Fibroblast of lung (primary cell): ENCODE data around the gene TNS1. TPM values are rescaled to one million over a fixed set of nuclear protein-coding genes. Genes with fewer than 3 reads are reported as not detected.

Experiments used
- DNase-seq, 2 donors: peaks; one replicate each; pipeline versions ENCODE4 v3.0.0 to v3.0.0-alpha.2; 2010; ENCODE audit warnings: low read depth in 2 of 2
- H2AFZ ChIP-seq: 2 replicates; pipeline ENCODE4 v1.5.1; 2012; ENCODE audit warnings: low read length, control low read depth, inconsistent platforms
- H3K27ac ChIP-seq: 2 replicates; pipeline ENCODE4 v1.5.1; 2011; ENCODE audit warnings: low read length, control low read depth; ENCODE audit not compliant: insufficient read depth
- H3K27me3 ChIP-seq: 2 replicates; pipeline ENCODE4 v1.5.1; 2011; ENCODE audit warnings: mild to moderate bottlenecking, low read length; ENCODE audit not compliant: control insufficient read depth, insufficient read depth
- H3K36me3 ChIP-seq: 2 replicates; pipeline ENCODE4 v1.5.1; 2011; ENCODE audit warnings: low read length; ENCODE audit not compliant: control insufficient read depth, insufficient read depth
- H3K4me1 ChIP-seq: 2 replicates; pipeline ENCODE4 v1.5.1; 2011; ENCODE audit warnings: low read length; ENCODE audit not compliant: control insufficient read depth, insufficient read depth; ENCODE audit errors: extremely low read depth
- H3K4me2 ChIP-seq: 2 replicates; pipeline ENCODE4 v1.5.1; 2011; ENCODE audit warnings: low read length, control low read depth; ENCODE audit not compliant: insufficient read depth; ENCODE audit errors: extremely low read depth
- H3K4me3 ChIP-seq, 4 experiments: fragments of 200-600 bp in 1 of 4; sonication (generic) in 1 of 4; replicated peaks in 1 of 4; 2 replicates each; pipeline ENCODE4 v1.5.1; 2011 to 2016; ENCODE audit warnings: low read length in 4 of 4, low read depth in 3 of 4, mild to moderate bottlenecking in 3 of 4, control low read depth in 2 of 4, inconsistent platforms in 1 of 4, mixed read lengths in 1 of 4; ENCODE audit not compliant: insufficient read depth in 1 of 4; ENCODE audit errors: control extremely low read depth in 1 of 4
- H3K79me2 ChIP-seq: 2 replicates; pipeline ENCODE4 v1.5.1; 2012; ENCODE audit warnings: mild to moderate bottlenecking, low read length, inconsistent platforms; ENCODE audit not compliant: control insufficient read depth, insufficient read depth
- H3K9ac ChIP-seq: 2 replicates; pipeline ENCODE4 v1.5.1; 2011; ENCODE audit warnings: mild to moderate bottlenecking, low read length, control low read depth; ENCODE audit not compliant: insufficient read depth
- H3K9me3 ChIP-seq: 2 replicates; pipeline ENCODE4 v1.5.1; 2012; ENCODE audit warnings: low read depth, low read length; ENCODE audit not compliant: control insufficient read depth, insufficient read depth
- H4K20me1 ChIP-seq: 2 replicates; pipeline ENCODE4 v1.5.1; 2011; ENCODE audit warnings: low read length; ENCODE audit not compliant: control insufficient read depth, insufficient read depth; ENCODE audit errors: extremely low read depth
- CTCF ChIP-seq, 2 donors: IDR thresholded peaks in 1 of 2; conservative IDR thresholded peaks in 1 of 2; 1 replicate in 1 of 2; 2 replicates in 1 of 2; pipeline ENCODE4 v1.5.1; 2011 to 2012; ENCODE audit warnings: low read length in 2 of 2, control low read depth in 1 of 2, inconsistent platforms in 1 of 2, low read depth in 1 of 2, mild to moderate bottlenecking in 1 of 2
- EZH2 ChIP-seq: IDR thresholded peaks from 2 replicates; pipeline ENCODE4 v1.5.1; 2012; ENCODE audit warnings: low read length, control low read depth, mild to moderate bottlenecking; ENCODE audit errors: missing control alignments
- polyA plus RNA-seq, 2 donors: library from polyadenylated mRNA; depleted of rRNA in 1 of 2; stranded (reverse) in 1 of 2; unstranded in 1 of 2; fragments of >200 nt; gene quantifications; 2 replicates each; pipeline ENCODE4 v1.2.1, GENCODE V29; 2011 to 2012; ENCODE audit warnings: missing spikeins in 1 of 2
- total RNA-seq: library from RNA; depleted of rRNA; stranded (reverse); fragments of >200 nt; gene quantifications from 2 replicates; pipeline ENCODE4 v1.2.1, GENCODE V29; 2014

Gene TNS1
- total and polyA plus RNA-seq, 2 donors (not counting 1 experiment from before 2014, with no cell fraction given) = 44.4 to 47.1 TPM

- TF ChIP-seq EZH2 = no peak
- no peak for TF ChIP-seq CTCF (conservative IDR thresholded peaks at IDR 0.05 in 1 of 2, IDR thresholded peaks at IDR 0.05 in 1 of 2; ENCODE audit: low read depth in 1 of 2, low read length in 2 of 2)
- H3K36me3 ChIP-seq = no peaks in the 10 kb centered on the region
- no peaks in the 10 kb centered on the region for H3K27me3 ChIP-seq
- peaks cover 6% of the 10 kb centered on the region for H3K4me1 ChIP-seq
- H3K79me2 ChIP-seq = no peaks in the 10 kb centered on the region
- no peak for DNase-seq
- H3K27ac ChIP-seq = no peak overlapping the region
- H3K9me3 ChIP-seq = no peaks in the 10 kb centered on the region
- H3K9ac ChIP-seq = no peak overlapping the region
- H3K4me2 ChIP-seq = no peak overlapping the region
- H2AFZ ChIP-seq = no peak overlapping the region
- H3K4me3 ChIP-seq = no peak overlapping the region
- H4K20me1 ChIP-seq = no peaks in the 10 kb centered on the region
Measured at GRCh38 chr2:217950401-217950871, 52.4 kb downstream of the TNS1 start.

DNA sequence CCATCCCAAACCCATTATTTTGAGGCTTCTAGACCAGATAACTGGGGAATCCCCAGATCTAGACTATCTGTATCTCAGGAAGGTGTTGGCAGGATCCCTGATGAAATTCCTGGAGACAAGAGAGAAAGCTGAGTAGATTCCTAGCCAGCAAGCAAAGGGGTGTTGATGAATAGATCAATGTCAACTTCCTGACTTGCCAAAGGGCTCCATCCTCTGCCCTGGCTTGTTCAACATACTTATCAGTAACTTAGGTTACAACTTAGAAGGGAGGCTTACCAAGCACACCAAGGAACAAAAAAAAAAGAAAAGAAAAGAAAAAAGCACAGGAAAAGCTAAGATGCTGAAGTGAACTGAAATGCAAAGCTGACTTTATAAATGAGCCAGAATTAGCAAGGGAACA, 53.3 kb downstream of the TNS1 start:
- no peak overlapping the region for H3K4me2 ChIP-seq
- H3K9ac ChIP-seq = no peak overlapping the region
- H3K9me3 ChIP-seq = no peaks in the 10 kb centered on the region
- DNase-seq = no peak
- H2AFZ ChIP-seq = no peak overlapping the region
- H4K20me1 ChIP-seq = no peaks in the 10 kb centered on the region
- no peaks in the 10 kb centered on the region for H3K27me3 ChIP-seq
- no peak overlapping the region for H3K27ac ChIP-seq
- no peak overlapping the region for H3K4me3 ChIP-seq
- H3K4me1 ChIP-seq = peaks cover 6% of the 10 kb centered on the region
- TF ChIP-seq CTCF (conservative IDR thresholded peaks at IDR 0.05 in 1 of 2, IDR thresholded peaks at IDR 0.05 in 1 of 2; ENCODE audit: low read depth in 1 of 2, low read length in 2 of 2) (no peak), EZH2 (no peak)
- H3K36me3 ChIP-seq = no peaks in the 10 kb centered on the region
- H3K79me2 ChIP-seq = no peaks in the 10 kb centered on the region

DNA sequence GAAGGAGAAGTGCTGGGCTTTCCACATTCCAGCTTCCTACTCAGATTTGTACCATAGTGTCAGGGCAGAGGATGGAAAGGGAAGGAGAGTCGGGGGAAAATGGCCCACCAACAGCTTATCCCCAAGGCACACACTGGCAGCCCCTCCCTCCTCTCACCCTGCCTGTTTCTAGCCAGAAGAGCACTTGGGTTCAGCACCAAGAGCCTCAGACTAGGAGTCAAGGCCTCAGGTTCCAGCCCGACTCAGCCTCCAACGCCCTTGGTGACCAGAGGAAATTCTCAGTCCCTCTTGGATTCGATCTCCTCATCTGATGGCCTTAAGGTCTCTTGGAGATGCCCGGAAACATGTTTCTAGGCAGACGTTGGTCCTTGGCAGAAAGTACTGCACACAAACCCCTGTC, 53.9 kb downstream of the TNS1 start:
- Histone ChIP-seq H3K79me2 (no peaks in the 10 kb centered on the region), H3K36me3 (no peaks in the 10 kb centered on the region), H3K9ac (no peak overlapping the region), H3K27ac (no peak overlapping the region), H3K27me3 (no peaks in the 10 kb centered on the region), H3K4me2 (no peak overlapping the region), H3K9me3 (no peaks in the 10 kb centered on the region), H3K4me1 (peaks cover 9% of the 10 kb centered on the region), H4K20me1 (no peaks in the 10 kb centered on the region), H2AFZ (no peak overlapping the region), H3K4me3 (no peak overlapping the region)
- no peak for TF ChIP-seq CTCF (conservative IDR thresholded peaks at IDR 0.05 in 1 of 2, IDR thresholded peaks at IDR 0.05 in 1 of 2; ENCODE audit: low read depth in 1 of 2, low read length in 2 of 2)
- no peak for TF ChIP-seq EZH2
- DNase-seq = no peak
